Activated CD4-positive, alpha-beta memory T cell treated with anti-CD3 and anti-CD28 coated beads for 36 hours (primary cell): ENCODE results near the gene FHOD1. TPM values are rescaled to one million over a fixed set of nuclear protein-coding genes. Genes with fewer than 3 reads are reported as not detected.

Source experiments
- microRNA-seq: library from miRNA; unstranded; fragments of <30 nt; microRNA quantifications from one replicate; pipeline ENCODE4 v1.2.0, GENCODE V29; 2022; ENCODE audit warnings: borderline number of aligned reads, borderline microRNAs expressed, borderline replicate concordance
- total RNA-seq, 2 experiments: library from RNA; stranded (reverse); gene quantifications; one replicate each; pipeline ENCODE4 v1.2.3, GENCODE V29; 2021

Gene FHOD1
- total RNA-seq, 2 experiments from 2014 or later, result 96.3 to 111 TPM

Small RNAs within 50 kb of the gene (microRNA-seq; reads per million reads assigned to microRNA genes)
- 52.6 reads per million, percentile 58 among the genes with 10 or more reads in this experiment for gene MIR328

Other genes with a start within 250 kb of the FHOD1 start
- 100 to 1,000 TPM; 155 to 163 TPM for gene CBFB, start 218.3 kb downstream of the FHOD1 start, total RNA-seq
- 10 to 100 TPM; 11.4 to 12.3 TPM for gene PHAF1, start 137.5 kb downstream of the FHOD1 start, total RNA-seq
- 1 to 10 TPM; 5.1 to 5.6 TPM for gene B3GNT9, start 96.5 kb downstream of the FHOD1 start, total RNA-seq
- 10 to 100 TPM; 41.7 to 43.2 TPM for gene TRADD, start 87.6 kb downstream of the FHOD1 start, total RNA-seq
- 10 to 100 TPM; 24.1 to 25.7 TPM for gene FBXL8, start 87.5 kb downstream of the FHOD1 start, total RNA-seq
- 10 to 100 TPM; 34.8 to 36.1 TPM for gene HSF4, start 82.7 kb downstream of the FHOD1 start, total RNA-seq
- 10 to 100 TPM; 14.8 to 20.1 TPM for gene NOL3, start 76.9 kb downstream of the FHOD1 start, total RNA-seq
- gene MATCAP1, start 63.5 kb downstream of the FHOD1 start, total RNA-seq, result 10 to 100 TPM; 37.3 to 38.3 TPM
- gene EXOC3L1, start 57.3 kb downstream of the FHOD1 start, total RNA-seq, result not detected
- 10 to 100 TPM; 91.6 to 92.3 TPM for gene E2F4, start 55.3 kb downstream of the FHOD1 start, total RNA-seq
- gene ELMO3, start 48.4 kb downstream of the FHOD1 start, total RNA-seq, result 1 to 10 TPM; 5.1 to 5.9 TPM
- gene TMEM208, start 20.4 kb downstream of the FHOD1 start, total RNA-seq, result 10 to 100 TPM; 36.7 to 39.3 TPM
- 1 to 10 TPM; 5.9 to 6.1 TPM for gene SLC9A5, start 1.5 kb upstream of the FHOD1 start, total RNA-seq
- gene PLEKHG4, start 32.1 kb upstream of the FHOD1 start, total RNA-seq, result 10 to 100 TPM; 22.7 to 24.6 TPM
- gene KCTD19, start 79.3 kb upstream of the FHOD1 start, total RNA-seq, result 1 to 10 TPM; 1.2 to 2.5 TPM
- under 1 TPM; 0.63 to 1.00 TPM for gene LRRC36, start 79.3 kb upstream of the FHOD1 start, total RNA-seq
- not detected for gene TPPP3, start 146.0 kb upstream of the FHOD1 start, total RNA-seq
- under 1 TPM; 0.57 to 0.68 TPM for gene ZDHHC1, start 169.0 kb upstream of the FHOD1 start, total RNA-seq
- gene HSD11B2, start 183.6 kb upstream of the FHOD1 start, total RNA-seq, result 1 to 10 TPM in 1 of 2 experiments, under 1 TPM in 1; 0.71 to 1.3 TPM
- 10 to 100 TPM; 25.0 to 26.3 TPM for gene ATP6V0D1, start 233.7 kb upstream of the FHOD1 start, total RNA-seq
- gene AGRP, start 236.1 kb upstream of the FHOD1 start, total RNA-seq, result not detected